GM12873 (cell line): Measurements from ENCODE around the gene CASS4.

Experiments
- TF ChIP-seq, protein P1 (sequence below): IDR thresholded peaks from 2 replicates; pipeline ENCODE4 v1.5.1; 2012; ENCODE audit warnings: low read depth, mild to moderate bottlenecking, moderate library complexity, low read length, control low read depth; ENCODE audit not compliant: insufficient read depth; ENCODE audit errors: missing control alignments

The CASS4 gene

DNA sequence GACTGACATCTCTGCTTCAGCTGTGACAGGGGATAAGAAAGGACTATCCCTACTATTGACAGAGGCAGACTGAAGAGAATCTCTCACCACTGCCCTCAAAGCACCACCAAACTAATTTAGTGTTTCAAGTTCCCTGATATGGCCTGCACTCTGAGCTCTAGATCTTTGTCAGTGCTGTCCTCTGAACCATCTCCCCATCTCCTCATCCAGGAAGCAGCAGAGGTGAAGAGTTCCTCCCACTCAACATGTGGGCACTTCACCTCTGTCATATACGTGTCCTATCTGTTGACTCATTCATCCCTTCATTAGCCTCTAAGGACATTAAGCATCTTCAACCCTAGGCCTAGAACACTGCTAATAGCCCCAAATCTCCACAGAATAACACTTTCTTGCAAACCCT is 39.2 kb upstream of the CASS4 start:
- TF ChIP-seq, protein P1, sequence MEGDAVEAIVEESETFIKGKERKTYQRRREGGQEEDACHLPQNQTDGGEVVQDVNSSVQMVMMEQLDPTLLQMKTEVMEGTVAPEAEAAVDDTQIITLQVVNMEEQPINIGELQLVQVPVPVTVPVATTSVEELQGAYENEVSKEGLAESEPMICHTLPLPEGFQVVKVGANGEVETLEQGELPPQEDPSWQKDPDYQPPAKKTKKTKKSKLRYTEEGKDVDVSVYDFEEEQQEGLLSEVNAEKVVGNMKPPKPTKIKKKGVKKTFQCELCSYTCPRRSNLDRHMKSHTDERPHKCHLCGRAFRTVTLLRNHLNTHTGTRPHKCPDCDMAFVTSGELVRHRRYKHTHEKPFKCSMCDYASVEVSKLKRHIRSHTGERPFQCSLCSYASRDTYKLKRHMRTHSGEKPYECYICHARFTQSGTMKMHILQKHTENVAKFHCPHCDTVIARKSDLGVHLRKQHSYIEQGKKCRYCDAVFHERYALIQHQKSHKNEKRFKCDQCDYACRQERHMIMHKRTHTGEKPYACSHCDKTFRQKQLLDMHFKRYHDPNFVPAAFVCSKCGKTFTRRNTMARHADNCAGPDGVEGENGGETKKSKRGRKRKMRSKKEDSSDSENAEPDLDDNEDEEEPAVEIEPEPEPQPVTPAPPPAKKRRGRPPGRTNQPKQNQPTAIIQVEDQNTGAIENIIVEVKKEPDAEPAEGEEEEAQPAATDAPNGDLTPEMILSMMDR, result no peak

GRCh38 chr20:56373942-56374341 is 38.1 kb upstream of the CASS4 start:
- TF ChIP-seq, protein P1, result no peak

GRCh38 chr20:56376331-56376730 is 35.7 kb upstream of the CASS4 start:
- TF ChIP-seq, protein P1, result no peak

- TF ChIP-seq, protein P1, result no peak
These were observed 33.7 kb upstream of the CASS4 start for GRCh38 chr20:56378386-56378785.

GRCh38 chr20:56380375-56380774 is 31.7 kb upstream of the CASS4 start:
- TF ChIP-seq, protein P1, result no peak

GRCh38 chr20:56381501-56381900 is 30.6 kb upstream of the CASS4 start:
- TF ChIP-seq, protein P1, result no peak

- TF ChIP-seq, protein P1, result no peak
These were observed 29.4 kb upstream of the CASS4 start for GRCh38 chr20:56382696-56383095.
